Activated CD4-positive, alpha-beta T cell treated with anti-CD3 and anti-CD28 coated beads, Interleukin-2, Interleukin-6, amounts not matched to agents 100 ng/mL and 50 ng/mL, durations not matched to agents 16 hours and 8 hours (primary cell): ENCODE measurements around the gene AFAP1L1.

Source experiments
- DNase-seq: peaks from one replicate; pipeline ENCODE4 v3.0.0-alpha.2; 2020

Gene AFAP1L1

GRCh38 chr5:149355688-149356087, 84.0 kb downstream of the AFAP1L1 start:
- DNase-seq, result peak; percentile 41

DNA sequence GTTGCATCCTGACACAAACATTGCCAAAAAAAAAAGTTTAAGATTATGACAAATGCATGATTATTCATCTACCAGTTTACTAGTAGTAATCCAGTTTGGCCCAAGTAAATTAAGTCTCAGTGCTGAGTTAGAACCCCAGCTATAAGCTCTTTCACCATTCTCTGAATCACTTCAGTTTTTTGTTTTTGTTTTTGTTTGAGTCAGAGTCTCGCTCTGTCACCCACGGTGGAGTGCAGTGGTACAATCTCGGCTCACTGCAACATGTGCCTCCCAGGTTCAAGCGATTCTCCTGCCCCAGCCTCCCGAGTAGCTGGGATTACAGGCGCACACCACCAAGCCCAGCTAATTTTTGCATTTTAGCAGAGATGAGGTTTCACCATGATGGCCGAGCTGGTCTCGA, 84.7 kb downstream of the AFAP1L1 start:
- DNase-seq, result peak; percentile 66

DNA sequence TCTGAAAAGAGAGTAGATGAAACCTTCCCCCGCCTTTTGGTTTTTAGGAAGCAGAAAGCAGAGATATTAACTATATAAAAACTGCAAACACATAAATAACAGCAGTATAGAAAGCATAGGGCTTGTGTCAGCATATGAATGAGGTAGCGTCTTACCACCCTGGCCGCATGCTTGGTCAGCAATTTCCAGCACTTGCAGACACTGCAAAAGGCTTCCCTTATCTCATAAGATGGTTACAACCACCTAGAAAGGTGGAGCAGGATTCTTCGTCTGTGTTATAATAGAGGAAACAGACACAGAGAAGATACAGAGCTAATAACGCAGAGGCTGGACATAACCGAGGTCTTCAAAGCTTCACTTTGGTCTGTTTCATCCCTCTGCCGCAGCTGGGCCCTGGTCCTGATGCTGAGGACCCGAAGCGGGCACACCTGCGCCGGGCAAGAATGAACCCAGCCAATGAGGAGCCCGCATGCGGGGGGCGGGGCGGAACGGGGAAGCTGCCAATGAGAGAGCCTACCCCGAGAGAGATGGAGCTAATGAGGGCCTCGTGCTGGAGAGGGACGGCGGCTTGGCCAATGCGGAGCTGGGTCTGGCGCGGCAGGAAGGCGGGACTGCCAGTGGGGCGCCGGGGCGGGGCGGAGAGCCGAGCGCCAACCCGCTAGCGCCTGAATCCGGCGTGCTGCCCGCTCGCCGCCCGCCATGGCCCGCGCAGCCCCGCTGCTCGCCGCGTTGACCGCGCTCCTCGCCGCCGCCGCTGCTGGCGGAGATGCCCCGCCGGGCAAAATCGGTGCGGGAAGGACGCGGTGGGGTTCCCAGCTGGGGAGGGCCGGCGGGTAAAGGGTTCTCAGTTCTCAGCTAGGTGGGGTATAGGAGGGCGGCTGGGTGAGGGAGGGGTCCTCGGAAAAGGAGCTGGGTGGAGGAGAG, 86.0 kb downstream of the AFAP1L1 start, which contains the start of gene PCYOX1L:
Gene PCYOX1L (plus strand): TSS at position 677 of the 924 bp plus-strand sequence. CDS start 23 bp downstream, at position 700.
- DNase-seq, result peak; percentile 98

DNA sequence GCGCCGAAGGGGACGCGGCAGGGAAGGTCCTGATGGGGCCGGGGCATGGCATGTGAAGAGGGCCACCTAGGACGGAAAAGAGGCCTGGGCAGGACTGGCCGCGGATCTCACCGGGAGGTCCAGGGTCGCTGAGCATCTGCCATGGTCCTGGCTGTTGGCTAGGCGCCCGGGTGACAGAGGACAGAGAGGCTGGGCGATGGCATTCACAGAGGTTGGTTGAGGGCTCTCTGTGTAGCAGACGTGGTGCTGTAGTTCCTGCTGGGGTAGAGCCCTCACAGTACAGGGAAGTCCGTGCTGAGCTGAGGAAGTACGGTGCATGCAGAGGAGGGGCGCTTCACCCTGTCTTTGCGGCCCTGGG, 86.6 kb downstream of the AFAP1L1 start:
- DNase-seq, result peak; percentile 41

- DNase-seq, result no peak
Measured at GRCh38 chr5:149358868-149359495, 87.3 kb downstream of the AFAP1L1 start.

GRCh38 chr5:149360272-149360671, 88.6 kb downstream of the AFAP1L1 start:
- DNase-seq, result no peak

DNA sequence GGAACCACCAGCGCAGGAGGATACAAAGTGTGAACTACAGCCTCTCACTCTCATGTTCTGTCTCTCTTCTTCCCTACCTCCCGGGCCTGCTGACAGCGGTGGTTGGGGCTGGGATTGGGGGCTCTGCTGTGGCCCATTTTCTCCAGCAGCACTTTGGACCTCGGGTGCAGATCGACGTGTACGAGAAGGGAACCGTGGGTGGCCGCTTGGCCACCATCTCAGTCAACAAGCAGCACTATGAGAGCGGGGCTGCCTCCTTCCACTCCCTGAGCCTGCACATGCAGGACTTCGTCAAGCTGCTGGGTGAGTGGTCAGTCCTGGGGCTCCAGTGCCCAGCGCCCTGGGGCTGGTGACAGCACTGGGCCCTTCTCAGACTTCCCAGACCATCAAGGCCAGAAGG, 90.9 kb downstream of the AFAP1L1 start:
- no peak for DNase-seq

GRCh38 chr5:149363358-149363757, 91.7 kb downstream of the AFAP1L1 start:
- no peak for DNase-seq

- no peak for DNase-seq
Measured at GRCh38 chr5:149363936-149364335, 92.3 kb downstream of the AFAP1L1 start.

DNA sequence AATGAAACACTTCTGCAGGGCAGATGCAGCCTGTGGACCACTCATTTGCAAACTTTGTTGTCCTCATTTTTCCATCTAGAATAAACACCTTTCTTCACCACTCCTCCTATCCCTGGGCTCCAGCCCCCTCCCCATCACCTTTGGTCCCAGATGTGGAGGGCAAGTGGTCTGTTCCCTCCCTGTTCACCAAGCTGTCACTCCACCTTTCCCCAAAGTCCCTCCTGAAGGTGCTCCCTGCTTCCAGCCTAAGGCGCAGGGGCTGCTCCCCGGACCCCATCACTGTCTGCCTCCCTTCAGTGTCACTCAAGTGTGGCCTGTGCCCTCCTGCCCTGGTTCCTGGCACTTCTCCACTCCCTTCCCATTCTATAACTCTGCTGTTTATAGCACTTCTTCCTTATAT, 93.1 kb downstream of the AFAP1L1 start:
- no peak for DNase-seq

- no peak for DNase-seq
Measured at GRCh38 chr5:149365418-149365817, 93.8 kb downstream of the AFAP1L1 start.

DNA sequence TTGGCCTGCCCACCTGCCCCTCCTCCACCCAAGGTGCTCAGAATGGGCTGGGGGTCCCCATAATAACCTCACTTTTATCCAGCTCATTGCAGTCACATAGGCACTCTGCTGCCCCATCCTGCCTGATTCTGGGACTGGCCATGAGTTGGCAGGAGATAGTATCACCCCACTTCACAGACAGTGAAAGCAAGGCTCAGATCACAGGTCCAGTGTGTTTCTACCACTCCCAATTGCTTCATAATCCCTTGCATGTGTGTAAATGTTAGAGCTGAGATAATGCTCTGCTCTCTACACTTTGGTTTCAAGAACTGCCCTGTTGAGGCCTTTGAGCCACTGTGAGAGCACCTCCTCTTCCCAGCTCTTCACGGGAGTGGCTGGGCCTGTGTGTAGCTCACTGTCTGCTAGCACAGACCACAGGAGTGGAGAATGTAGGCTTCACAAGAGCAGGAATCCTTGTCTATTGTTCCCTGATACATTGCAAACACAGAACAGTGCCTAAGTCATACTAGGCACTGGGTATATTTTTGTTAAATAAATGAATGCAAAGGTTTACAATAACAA, 94.6 kb downstream of the AFAP1L1 start:
- DNase-seq, result no peak

GRCh38 chr5:149367249-149367971, 95.8 kb downstream of the AFAP1L1 start:
- peak; percentile 67 for DNase-seq

DNA sequence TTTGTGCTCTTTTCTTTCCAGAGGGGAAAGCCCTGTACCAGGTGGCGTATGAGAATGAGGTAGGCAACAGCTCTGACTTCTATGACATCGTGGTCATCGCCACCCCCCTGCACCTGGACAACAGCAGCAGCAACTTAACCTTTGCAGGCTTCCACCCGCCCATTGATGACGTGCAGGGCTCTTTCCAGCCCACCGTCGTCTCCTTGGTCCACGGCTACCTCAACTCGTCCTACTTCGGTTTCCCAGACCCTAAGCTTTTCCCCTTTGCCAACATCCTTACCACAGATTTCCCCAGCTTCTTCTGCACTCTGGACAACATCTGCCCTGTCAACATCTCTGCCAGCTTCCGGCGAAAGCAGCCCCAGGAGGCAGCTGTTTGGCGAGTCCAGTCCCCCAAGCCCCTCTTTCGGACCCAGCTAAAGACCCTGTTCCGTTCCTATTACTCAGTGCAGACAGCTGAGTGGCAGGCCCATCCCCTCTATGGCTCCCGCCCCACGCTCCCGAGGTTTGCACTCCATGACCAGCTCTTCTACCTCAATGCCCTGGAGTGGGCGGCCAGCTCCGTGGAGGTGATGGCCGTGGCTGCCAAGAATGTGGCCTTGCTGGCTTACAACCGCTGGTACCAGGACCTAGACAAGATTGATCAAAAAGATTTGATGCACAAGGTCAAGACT, 96.5 kb downstream of the AFAP1L1 start:
- DNase-seq, result no peak

- no peak for DNase-seq
Measured at GRCh38 chr5:149370878-149371277, 99.2 kb downstream of the AFAP1L1 start.

GRCh38 chr5:149371296-149371962, 99.8 kb downstream of the AFAP1L1 start:
- DNase-seq, result peak; percentile 78

GRCh38 chr5:149372076-149372795, 100.6 kb downstream of the AFAP1L1 start:
- no peak for DNase-seq

DNA sequence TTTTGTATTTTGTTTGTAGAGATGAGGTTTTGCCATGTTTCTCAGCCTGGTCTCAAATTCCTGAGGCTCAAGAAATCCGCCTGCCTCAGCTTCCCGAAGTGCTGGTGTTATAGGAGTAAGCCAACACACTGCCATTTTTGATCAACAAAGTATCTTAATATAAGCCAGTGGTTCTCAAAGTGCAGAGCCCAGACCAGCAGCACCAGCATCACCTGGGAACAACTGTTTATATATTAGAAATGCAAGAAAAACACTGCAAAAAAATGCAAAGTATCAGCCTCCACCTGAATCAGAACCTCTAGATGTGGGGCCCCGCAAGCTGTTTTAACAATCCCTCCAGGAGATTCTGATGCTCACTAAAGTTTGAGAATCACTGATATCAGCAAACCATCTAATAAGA, 101.3 kb downstream of the AFAP1L1 start:
- no peak for DNase-seq

GRCh38 chr5:149374303-149374702, 102.6 kb downstream of the AFAP1L1 start:
- DNase-seq, result no peak

DNA sequence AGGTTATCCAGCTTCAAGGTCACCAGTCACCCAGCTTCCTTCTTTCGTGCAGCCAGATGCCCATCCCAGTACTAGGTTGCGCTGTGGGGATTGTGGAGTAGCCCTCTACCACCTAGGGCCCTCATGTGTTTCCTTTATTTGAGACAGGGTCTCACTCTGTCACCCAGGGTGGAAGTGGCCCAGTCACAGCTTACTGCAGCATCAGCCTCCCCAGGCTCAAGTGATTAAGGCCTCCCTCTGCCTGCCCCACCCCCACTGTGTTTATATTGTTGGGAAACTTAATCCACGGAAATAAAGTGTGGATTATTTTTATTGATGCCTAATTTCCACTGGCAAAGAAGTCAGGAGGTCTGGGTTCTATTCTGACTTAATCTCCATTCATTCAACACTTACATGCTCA, 103.1 kb downstream of the AFAP1L1 start:
- DNase-seq, result no peak

- DNase-seq, result no peak
Measured at GRCh38 chr5:149375434-149375833, 103.8 kb downstream of the AFAP1L1 start.
